Vagina (tissue), 2 donors: ENCODE data around the gene FAM78B. TPM values are rescaled to one million over a fixed set of nuclear protein-coding genes. Genes with fewer than 3 reads are reported as not detected.

Experiments used
- DNase-seq, 2 donors: peaks; one replicate each; pipeline ENCODE4 v3.0.0-alpha.2; 2017; ENCODE audit errors: extremely low spot score in 2 of 2
- H3K27ac ChIP-seq: fragments of 200-600 bp; sonication (generic); one replicate; pipeline ENCODE4 v1.5.1; 2019
- H3K27me3 ChIP-seq: fragments of 200-600 bp; sonication (generic); one replicate; pipeline ENCODE4 v1.5.1; 2019
- H3K36me3 ChIP-seq, 2 donors: fragments of 200-600 bp; sonication (generic); one replicate each; pipeline ENCODE4 v1.5.1; 2017 to 2019
- H3K4me1 ChIP-seq: fragments of 200-600 bp; sonication (generic); one replicate; pipeline ENCODE4 v1.5.1; 2019
- H3K4me3 ChIP-seq, 2 donors: fragments of 200-600 bp; sonication (generic); 1 replicate in 1 of 2; 2 replicates in 1 of 2; pipeline ENCODE4 v1.5.1; 2016 to 2019
- H3K9me3 ChIP-seq: fragments of 200-600 bp; sonication (generic); one replicate; pipeline ENCODE4 v1.5.1; 2019
- CTCF ChIP-seq, 3 experiments: fragments of 450-650 bp in 2 of 3; fragments of 200-600 bp in 1 of 3; sonication (generic) in 1 of 3; IDR thresholded peaks; one replicate each; pipeline ENCODE4 v1.5.1; 2017 to 2019; ENCODE audit warnings: antibody characterized with exemption in 3 of 3, mild to moderate bottlenecking in 2 of 3, moderate library complexity in 2 of 3
- POLR2A ChIP-seq, 2 donors: fragments of 450-650 bp; IDR thresholded peaks; one replicate each; pipeline ENCODE4 v1.6.1; 2017; ENCODE audit warnings: antibody characterized with exemption in 2 of 2, mild to moderate bottlenecking in 2 of 2, moderate library complexity in 2 of 2
- POLR2AphosphoS5 ChIP-seq, 2 donors: sonication (generic); formaldehyde crosslinking; IDR thresholded peaks; one replicate each; pipeline ENCODE4 v1.9.0; 2017; ENCODE audit warnings: antibody characterized with exemption in 2 of 2, mild to moderate bottlenecking in 2 of 2, low read depth in 1 of 2; ENCODE audit not compliant: insufficient read depth in 1 of 2
- intact Hi-C: fragments of 100-400 bp; cut with DNase I; formaldehyde crosslinking; loops from one replicate; pipeline ENCODE4 v1.15.1; 2023
- total RNA-seq: library from RNA; depleted of rRNA; stranded (reverse); fragments of >200 nt; gene quantifications from one replicate; pipeline ENCODE4 v1.2.3, GENCODE V29; 2016

Gene FAM78B
- total RNA-seq, 1 donor from 2014 or later, result 4.4 TPM

GRCh38 chr1:166113031-166113430, 53.8 kb downstream of the FAM78B start:
- Histone ChIP-seq H3K27ac (no peak overlapping the region), H3K27me3 (no peaks in the 10 kb centered on the region), H3K9me3 (no peaks in the 10 kb centered on the region), H3K4me3 (no peak overlapping the region), H3K4me1 (no peaks in the 10 kb centered on the region), H3K36me3 (no peaks in the 10 kb centered on the region)
- TF ChIP-seq POLR2AphosphoS5 (IDR thresholded peaks at IDR 0.05; ENCODE audit: insufficient read depth in 1 of 2, low read depth in 1 of 2) (no peak), CTCF (IDR thresholded peaks at IDR 0.05) (no peak), POLR2A (IDR thresholded peaks at IDR 0.05) (no peak)
- intact Hi-C loops, result no loop called here
- peak; percentile 52 to 65 for DNase-seq

GRCh38 chr1:166112425-166112824, 54.4 kb downstream of the FAM78B start:
- no peaks in the 10 kb centered on the region for H3K27me3 ChIP-seq
- no peaks in the 10 kb centered on the region for H3K9me3 ChIP-seq
- DNase-seq, result peak; percentile 6 to 32
- no peak overlapping the region for H3K27ac ChIP-seq
- TF ChIP-seq POLR2AphosphoS5 (IDR thresholded peaks at IDR 0.05; ENCODE audit: insufficient read depth in 1 of 2, low read depth in 1 of 2) (no peak), POLR2A (IDR thresholded peaks at IDR 0.05) (no peak), CTCF (IDR thresholded peaks at IDR 0.05) (no peak)
- no peaks in the 10 kb centered on the region for H3K4me1 ChIP-seq
- no peaks in the 10 kb centered on the region for H3K36me3 ChIP-seq
- no peak overlapping the region for H3K4me3 ChIP-seq
- intact Hi-C loops, result no loop called here

GRCh38 chr1:166111430-166111829, 55.4 kb downstream of the FAM78B start:
- intact Hi-C loops, result no loop called here
- H3K4me3 ChIP-seq, result no peak overlapping the region

GRCh38 chr1:166090244-166090643, 76.6 kb downstream of the FAM78B start:
- intact Hi-C loops, result no loop called here
- Histone ChIP-seq H3K27me3 (no peaks in the 10 kb centered on the region), H3K9me3 (no peaks in the 10 kb centered on the region), H3K4me1 (no peaks in the 10 kb centered on the region), H3K4me3 (no peak overlapping the region), H3K27ac (no peak overlapping the region), H3K36me3 (no peaks in the 10 kb centered on the region)
- DNase-seq, result peak in 1 of 2 donors; percentile 69
- TF ChIP-seq POLR2A (IDR thresholded peaks at IDR 0.05) (no peak), CTCF (IDR thresholded peaks at IDR 0.05) (no peak), POLR2AphosphoS5 (IDR thresholded peaks at IDR 0.05; ENCODE audit: insufficient read depth in 1 of 2, low read depth in 1 of 2) (no peak)

More at GRCh38 chr1:166111430-166111829, 55.4 kb downstream of the FAM78B start:
- no peaks in the 10 kb centered on the region for H3K36me3 ChIP-seq
- H3K27ac ChIP-seq, result no peak overlapping the region
- DNase-seq, result peak in 1 of 2 donors; percentile 34
- no peak for TF ChIP-seq POLR2AphosphoS5 (IDR thresholded peaks at IDR 0.05; ENCODE audit: insufficient read depth in 1 of 2, low read depth in 1 of 2)
- TF ChIP-seq CTCF (IDR thresholded peaks at IDR 0.05), result no peak
- TF ChIP-seq POLR2A (IDR thresholded peaks at IDR 0.05), result no peak
- H3K4me1 ChIP-seq, result no peaks in the 10 kb centered on the region
- H3K9me3 ChIP-seq, result no peaks in the 10 kb centered on the region
- no peaks in the 10 kb centered on the region for H3K27me3 ChIP-seq

GRCh38 chr1:166089804-166090203, 77.0 kb downstream of the FAM78B start:
- TF ChIP-seq POLR2AphosphoS5 (IDR thresholded peaks at IDR 0.05; ENCODE audit: insufficient read depth in 1 of 2, low read depth in 1 of 2) (no peak), POLR2A (IDR thresholded peaks at IDR 0.05) (no peak), CTCF (IDR thresholded peaks at IDR 0.05) (no peak)
- intact Hi-C loops, result no loop called here

More at GRCh38 chr1:166089804-166090203, 77.0 kb downstream of the FAM78B start:
- Histone ChIP-seq H3K9me3 (no peaks in the 10 kb centered on the region), H3K36me3 (no peaks in the 10 kb centered on the region), H3K27me3 (no peaks in the 10 kb centered on the region), H3K27ac (no peak overlapping the region), H3K4me1 (no peaks in the 10 kb centered on the region), H3K4me3 (no peak overlapping the region)
- no peak for DNase-seq
